Aorta (tissue), 5 donors: ENCODE data around the gene ETV5. TPM values are rescaled to one million over a fixed set of nuclear protein-coding genes. Genes with fewer than 3 reads are reported as not detected.
A peak's percentile ranks its signal among the peaks of the same experiment; 100 is the strongest.

ENCODE experiments used
- ATAC-seq: fragments of 200-7000 bp; cut with Tn5 transposase; one replicate; pipeline ENCODE4 v1.9.1; 2022; ENCODE audit warnings: moderate library complexity; ENCODE audit not compliant: low FRiP score
- DNase-seq, 2 donors: peaks; one replicate each; pipeline ENCODE4 v3.0.0-alpha.2; 2020
- H3K27ac ChIP-seq, 2 donors: one replicate each; pipeline ENCODE4 v1.5.1; 2013; ENCODE audit warnings: low read length in 2 of 2, mild to moderate bottlenecking in 2 of 2, moderate library complexity in 2 of 2, control low read depth in 1 of 2, inconsistent platforms in 1 of 2, low read depth in 1 of 2
- H3K27me3 ChIP-seq, 2 donors: one replicate each; pipeline ENCODE4 v1.6.1; 2013; ENCODE audit warnings: control low read depth in 1 of 2, low read length in 1 of 2, mild to moderate bottlenecking in 1 of 2, moderate library complexity in 1 of 2; ENCODE audit not compliant: insufficient read depth in 2 of 2, control insufficient read depth in 1 of 2
- H3K36me3 ChIP-seq, 2 donors: one replicate each; pipeline ENCODE4 v1.6.1; 2013; ENCODE audit warnings: control low read depth in 1 of 2, low read length in 1 of 2, mild to moderate bottlenecking in 1 of 2; ENCODE audit not compliant: insufficient read depth in 2 of 2, control insufficient read depth in 1 of 2
- H3K4me1 ChIP-seq, 2 donors: one replicate each; pipeline ENCODE4 v1.6.1; 2013; ENCODE audit warnings: low read length in 2 of 2, control low read depth in 1 of 2, mild to moderate bottlenecking in 1 of 2, moderate library complexity in 1 of 2; ENCODE audit not compliant: insufficient read depth in 2 of 2, control insufficient read depth in 1 of 2
- H3K4me3 ChIP-seq, 2 donors: one replicate each; pipeline ENCODE4 v1.5.1; 2013; ENCODE audit warnings: low read length in 2 of 2, control low read depth in 1 of 2, mild to moderate bottlenecking in 1 of 2
- H3K9me3 ChIP-seq: one replicate; pipeline ENCODE4 v1.6.1; 2013; ENCODE audit warnings: mild to moderate bottlenecking, low read length; ENCODE audit not compliant: control insufficient read depth
- WGBS, 2 donors: extraction: QIAGEN DNeasy Blood & Tissue Kit; methylation state at CpG; one replicate each; pipeline ENCODE4 v1.1.7; 2013; 5-methylcytosine and 5-hydroxymethylcytosine counted together
- intact Hi-C, 2 donors: fragments of 100-400 bp; cut with DNase I; formaldehyde crosslinking; loops; one replicate each; pipeline versions ENCODE4 v1.14.2 to v1.15.0; 2022
- polyA plus RNA-seq, 2 donors: library from polyadenylated mRNA; stranded (reverse); fragments of 200-250 nt; gene quantifications; one replicate each; pipeline ENCODE4 v1.2.3, GENCODE V29; 2013
- total RNA-seq, 2 donors: library from RNA; stranded (reverse); fragmentation: NEBNext Ultra II Directional; extraction: Animal tissue kit (Norgen Biotek cat#: 25700); gene quantifications; one replicate each; pipeline ENCODE4 v1.2.1, GENCODE V29; 2021
- donor health status: healthy with polysubstance abuse.
- donor health status: Bipolar disorder and iron deficiency.
- donor health status: DM: no; HTN: no; CAD: no.
- donor health status: DM: no; HTN: no; CAD: no.
- donor health status: DM: yes; HTN: yes; CAD: no.

The ETV5 gene
- total and polyA plus RNA-seq, 4 donors: 7.6 to 34.0 (median 17.1) TPM

DNA sequence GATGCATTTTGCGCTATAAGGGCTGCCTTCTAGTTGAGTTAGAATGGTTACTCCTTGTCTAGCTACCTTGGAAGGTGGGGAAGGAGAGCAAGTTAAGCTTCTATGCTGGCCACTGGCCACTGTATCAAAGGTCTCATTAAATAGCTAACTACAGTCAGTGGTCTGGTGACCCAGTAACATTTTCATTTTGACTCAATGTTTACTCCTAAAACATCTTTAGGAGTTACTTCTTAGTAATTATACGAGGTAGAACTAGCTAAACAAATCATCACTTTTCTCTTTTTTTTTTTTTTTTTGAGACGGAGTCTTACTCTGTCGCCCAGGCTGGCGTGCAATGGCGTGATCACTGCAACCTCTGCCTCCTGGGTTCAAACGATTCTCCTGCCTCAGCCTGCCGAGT, 26.7 kb downstream of the ETV5 start:
- DNase-seq: no peak
- peak overlapping the region in 1 of 2 donors; percentile 5 for H3K27ac ChIP-seq
- H3K9me3 ChIP-seq: no peaks in the 10 kb centered on the region
- no peak for ATAC-seq
- intact Hi-C loops: no loop called here
- no peaks in the 10 kb centered on the region for H3K27me3 ChIP-seq
- peaks cover 7 to 11% of the 10 kb centered on the region in 2 donors for H3K4me1 ChIP-seq
- H3K36me3 ChIP-seq: no peaks in the 10 kb centered on the region
- no peak overlapping the region for H3K4me3 ChIP-seq
- 95% methylated on average over 8 of the region's 8 CpGs for WGBS, 2 donors

DNA sequence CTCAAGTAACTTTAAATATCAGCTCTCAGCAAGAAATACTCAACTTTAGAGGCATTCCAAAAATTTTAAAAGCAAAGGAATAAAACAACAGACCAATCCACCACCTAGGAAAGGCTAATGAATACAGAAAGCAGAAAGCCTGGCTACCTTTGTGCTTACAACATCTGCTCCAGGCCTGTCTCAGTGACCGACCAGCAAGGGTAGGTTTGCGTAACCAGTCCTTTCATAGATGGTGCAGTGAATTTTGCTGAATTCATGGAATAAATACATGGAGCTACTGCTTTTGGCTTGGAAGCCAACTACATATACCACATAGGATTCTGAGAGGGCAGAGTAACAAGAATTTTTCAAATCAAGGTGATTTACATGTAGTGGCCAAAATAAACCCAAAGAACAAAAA, 27.2 kb downstream of the ETV5 start:
- 86% methylated on average over 2 of the region's 2 CpGs for WGBS, 2 donors
- intact Hi-C loops: no loop called here
- Histone ChIP-seq H3K36me3 (no peaks in the 10 kb centered on the region), H3K4me3 (no peak overlapping the region), H3K9me3 (no peaks in the 10 kb centered on the region), H3K4me1 (peaks cover 7 to 11% of the 10 kb centered on the region in 2 donors), H3K27ac (peak overlapping the region in 1 of 2 donors; percentile 5), H3K27me3 (no peaks in the 10 kb centered on the region)
- ATAC-seq: no peak
- DNase-seq: no peak

DNA sequence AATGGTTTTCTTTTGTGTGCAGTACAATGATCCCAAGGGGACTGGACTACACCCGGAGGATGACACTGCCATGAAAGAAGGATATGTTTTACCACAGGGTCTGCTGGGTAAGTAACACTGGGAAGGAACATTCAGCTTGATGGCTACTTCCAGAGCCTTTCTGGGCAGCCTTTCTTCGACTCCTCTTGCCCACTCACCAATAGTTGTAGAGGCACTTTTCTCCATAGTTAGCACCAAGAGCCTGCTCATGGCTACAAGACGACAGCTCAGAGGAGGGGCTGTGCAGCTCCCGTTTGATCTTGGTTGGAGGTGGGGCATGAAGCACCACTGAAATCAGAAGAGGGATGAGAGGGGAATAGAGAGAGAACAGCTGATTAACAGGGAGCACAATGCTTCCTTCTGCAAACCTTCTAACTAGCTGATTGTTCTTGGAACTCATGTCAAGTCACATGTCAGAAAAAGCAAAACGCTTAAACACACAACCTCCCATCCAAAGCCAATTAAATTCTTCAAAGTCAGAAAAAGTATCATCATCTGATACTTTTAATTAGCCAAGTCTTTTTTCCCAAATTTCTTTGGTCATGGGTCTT, 27.9 kb downstream of the ETV5 start:
- peak overlapping the region in 1 of 2 donors; percentile 67 for H3K27ac ChIP-seq
- WGBS, 2 donors: 42 to 49% methylated on average over 5 of the region's 5 CpGs
- H3K9me3 ChIP-seq: no peaks in the 10 kb centered on the region
- no peaks in the 10 kb centered on the region for H3K27me3 ChIP-seq
- intact Hi-C loops: no loop called here
- H3K4me3 ChIP-seq: no peak overlapping the region
- peaks cover 7 to 11% of the 10 kb centered on the region in 2 donors for H3K4me1 ChIP-seq
- DNase-seq (no peak), ATAC-seq (no peak)
- no peaks in the 10 kb centered on the region for H3K36me3 ChIP-seq

DNA sequence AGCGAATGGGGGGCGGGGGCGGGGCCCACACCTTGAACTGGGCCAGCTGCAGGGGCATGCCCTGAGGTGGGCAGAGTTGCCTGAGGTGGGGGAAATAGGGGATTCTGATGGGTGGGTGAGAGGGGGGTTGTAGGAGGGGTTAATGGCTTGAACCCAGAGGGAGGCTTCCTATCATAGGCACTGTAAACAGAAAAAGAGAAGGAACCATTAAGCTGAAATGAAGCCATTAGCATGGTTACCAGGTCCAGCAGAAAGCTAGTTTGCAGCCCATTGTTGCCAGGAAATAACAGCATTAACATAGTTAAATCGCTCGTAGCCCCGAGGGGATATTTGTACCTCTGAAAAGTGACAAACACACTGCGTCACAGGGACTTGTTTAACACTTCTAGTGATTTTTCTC, 29.0 kb downstream of the ETV5 start:
- ATAC-seq (no peak), DNase-seq (no peak)
- peaks cover 0 to 3% of the 10 kb centered on the region in 2 donors for H3K36me3 ChIP-seq
- no peaks in the 10 kb centered on the region for H3K27me3 ChIP-seq
- no peak overlapping the region for H3K4me3 ChIP-seq
- H3K9me3 ChIP-seq: no peaks in the 10 kb centered on the region
- H3K4me1 ChIP-seq: peaks cover 7 to 11% of the 10 kb centered on the region in 2 donors
- intact Hi-C loops: no loop called here
- 44 to 45% methylated on average over 7 of the region's 7 CpGs for whole genome bisulfite sequencing, 2 donors
- H3K27ac ChIP-seq: peak overlapping the region; percentile 23 to 43

DNA sequence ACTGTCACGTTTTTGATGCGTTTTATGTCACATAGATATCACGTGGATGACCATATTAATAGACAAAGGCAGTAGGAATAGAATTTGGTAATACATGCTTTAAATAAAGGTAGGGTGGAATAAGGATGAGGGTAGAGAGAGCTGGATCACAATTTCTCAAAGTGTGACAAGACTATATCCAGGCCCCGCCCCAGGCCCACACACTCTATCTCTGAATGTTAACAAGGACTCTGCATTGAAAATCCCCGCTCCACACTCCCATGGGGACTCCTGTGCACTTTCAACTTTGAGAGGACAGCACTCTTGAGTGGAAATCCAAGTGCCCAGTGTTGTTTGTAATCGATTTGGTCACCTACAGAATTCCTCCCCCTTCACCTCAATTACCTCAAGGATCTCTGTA, 31.4 kb downstream of the ETV5 start:
- no peak overlapping the region for H3K27ac ChIP-seq
- DNase-seq (no peak), ATAC-seq (no peak)
- H3K36me3 ChIP-seq: peaks cover 0 to 3% of the 10 kb centered on the region in 2 donors
- H3K9me3 ChIP-seq: no peaks in the 10 kb centered on the region
- H3K4me3 ChIP-seq: no peak overlapping the region
- H3K27me3 ChIP-seq: no peaks in the 10 kb centered on the region
- intact Hi-C loops: no loop called here
- WGBS, 2 donors: 95 to 97% methylated on average over 6 of the region's 6 CpGs
- peaks cover 7 to 11% of the 10 kb centered on the region in 2 donors for H3K4me1 ChIP-seq

DNA sequence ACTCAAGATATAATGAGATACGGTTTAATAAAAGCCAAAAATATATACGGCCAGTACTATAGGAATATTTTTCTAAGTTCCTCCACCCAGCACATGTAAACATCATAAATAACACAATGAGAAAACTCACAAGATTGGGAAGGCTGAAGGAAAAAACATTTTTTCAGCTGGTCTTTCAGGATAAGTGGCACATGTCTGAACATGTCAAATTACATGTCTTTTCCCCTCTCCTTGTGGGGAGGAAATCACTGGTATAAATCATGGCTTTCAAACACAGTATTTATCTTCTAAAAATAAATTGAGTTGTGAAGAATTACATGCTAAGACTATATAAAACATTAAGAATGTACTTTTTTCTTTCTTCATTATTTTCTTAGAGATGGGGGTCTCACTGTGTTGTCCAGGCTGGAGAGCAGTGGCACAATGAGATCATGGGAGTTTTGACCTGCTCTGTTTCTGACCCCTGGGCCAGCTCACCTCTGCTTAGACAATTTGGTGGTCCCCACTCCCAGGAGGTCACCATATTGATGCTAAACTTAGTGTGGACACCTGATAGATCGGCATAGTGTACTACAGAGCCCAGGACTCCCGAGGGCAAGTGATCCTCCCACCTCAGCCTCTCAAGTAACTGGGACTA, 32.8 kb downstream of the ETV5 start:
- intact Hi-C loops: no loop called here
- 83 to 84% methylated on average over 4 of the region's 4 CpGs for WGBS, 2 donors
- Histone ChIP-seq H3K27ac (no peak overlapping the region), H3K27me3 (no peaks in the 10 kb centered on the region), H3K36me3 (peaks cover 0 to 3% of the 10 kb centered on the region in 2 donors), H3K4me3 (no peak overlapping the region), H3K9me3 (no peaks in the 10 kb centered on the region), H3K4me1 (peaks cover 7 to 11% of the 10 kb centered on the region in 2 donors)
- DNase-seq (no peak), ATAC-seq (no peak)

DNA sequence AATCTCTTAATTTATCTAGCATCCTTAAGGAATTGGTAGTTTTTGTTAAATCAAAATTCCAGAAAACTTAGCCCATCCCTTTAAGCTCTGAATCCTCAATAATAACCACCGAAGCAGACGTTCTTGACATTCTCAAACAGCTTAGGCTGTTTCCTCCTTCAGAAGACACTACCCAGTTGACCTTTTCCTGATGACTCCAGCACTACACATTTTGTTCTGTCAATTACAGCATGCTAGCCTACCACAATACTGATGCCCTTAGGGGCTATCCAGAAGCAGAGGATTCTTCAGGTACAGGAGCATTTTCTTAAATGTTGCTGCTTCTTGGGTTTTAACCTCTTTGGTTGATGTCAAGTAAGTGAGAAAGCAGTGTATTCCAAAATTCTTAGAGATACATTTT, 33.4 kb downstream of the ETV5 start:
- Histone ChIP-seq H3K27me3 (no peaks in the 10 kb centered on the region), H3K27ac (no peak overlapping the region), H3K9me3 (no peaks in the 10 kb centered on the region), H3K4me3 (no peak overlapping the region), H3K4me1 (peaks cover 2 to 11% of the 10 kb centered on the region in 2 donors), H3K36me3 (peaks cover 0 to 3% of the 10 kb centered on the region in 2 donors)
- ATAC-seq (no peak), DNase-seq (no peak)
- intact Hi-C loops: no loop called here
- WGBS, 2 donors: 96 to 98% methylated on average over 2 of the region's 2 CpGs

DNA sequence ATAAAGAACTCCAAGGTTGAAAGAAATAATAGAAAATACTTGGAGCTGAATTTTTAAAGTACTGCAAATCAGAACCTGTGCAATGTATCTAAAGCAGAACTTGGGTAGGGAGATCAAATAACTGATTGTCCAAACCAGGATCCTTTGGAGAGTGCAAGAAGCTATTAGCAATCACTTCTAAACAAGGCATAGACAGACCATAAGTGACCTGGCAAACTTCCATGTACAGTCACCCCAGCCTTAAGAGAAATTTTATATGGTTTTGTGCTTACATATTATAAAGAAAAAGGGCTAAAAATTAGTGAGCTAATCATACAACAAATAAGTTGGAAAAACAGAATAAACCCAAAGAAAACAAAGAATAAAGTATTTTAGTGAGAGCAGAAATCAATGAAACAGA, 35.2 kb downstream of the ETV5 start:
- H3K4me1 ChIP-seq: peaks cover 0 to 3% of the 10 kb centered on the region in 2 donors
- no peak for ATAC-seq
- H3K9me3 ChIP-seq: no peaks in the 10 kb centered on the region
- H3K4me3 ChIP-seq: no peak overlapping the region
- no peak overlapping the region for H3K27ac ChIP-seq
- intact Hi-C loops: no loop called here
- no peaks in the 10 kb centered on the region for H3K27me3 ChIP-seq
- H3K36me3 ChIP-seq: peaks cover 0 to 3% of the 10 kb centered on the region in 2 donors
- DNase-seq: no peak

- Histone ChIP-seq H3K27me3 (no peaks in the 10 kb centered on the region), H3K4me3 (no peak overlapping the region), H3K9me3 (no peaks in the 10 kb centered on the region), H3K36me3 (peaks cover 0 to 3% of the 10 kb centered on the region in 2 donors), H3K27ac (no peak overlapping the region), H3K4me1 (no peaks in the 10 kb centered on the region)
- DNase-seq (no peak), ATAC-seq (no peak)
- 76 to 77% methylated on average over 9 of the region's 9 CpGs for WGBS, 2 donors
- intact Hi-C loops: no loop called here
Observed at GRCh38 chr3:186070996-186071395, 37.9 kb downstream of the ETV5 start.
